Kidney (tissue), 14 donors: ENCODE data around the gene JOSD1. TPM values are rescaled to one million over a fixed set of nuclear protein-coding genes. Genes with fewer than 3 reads are reported as not detected.
A peak's percentile ranks its signal among the peaks of the same experiment; 100 is the strongest.

ENCODE experiments used
- DNase-seq, 5 donors: peaks; one replicate each; pipeline ENCODE4 v3.0.0-alpha.2; 2013 to 2020
- FAIRE-seq: peaks from 2 replicates; lab custom pipeline; 2012; peaks lifted over from hg19 to GRCh38; lab: Jason Lieb, UNC
- H3K27ac ChIP-seq, 2 donors: one replicate each; pipeline ENCODE4 v1.7.0; 2013; ENCODE audit warnings: low read depth in 2 of 2, low read length in 2 of 2, inconsistent platforms in 1 of 2
- H3K27me3 ChIP-seq: one replicate; pipeline ENCODE4 v1.7.1; 2013; ENCODE audit warnings: low read length, inconsistent platforms; ENCODE audit not compliant: control insufficient read depth, insufficient read depth
- H3K36me3 ChIP-seq, 3 donors: one replicate each; pipeline versions ENCODE4 v1.7.0 to v1.7.1; 2013; ENCODE audit warnings: low read length in 3 of 3, control low read depth in 1 of 3, inconsistent platforms in 1 of 3; ENCODE audit not compliant: insufficient read depth in 3 of 3, control insufficient read depth in 2 of 3
- H3K4me1 ChIP-seq, 3 donors: one replicate each; pipeline versions ENCODE4 v1.7.0 to v1.7.1; 2013; ENCODE audit warnings: low read length in 3 of 3, inconsistent platforms in 1 of 3, low read depth in 1 of 3; ENCODE audit not compliant: control insufficient read depth in 2 of 3, insufficient read depth in 2 of 3
- H3K4me3 ChIP-seq, 3 donors: one replicate each; pipeline versions ENCODE4 v1.7.0 to v1.8.1; 2013; ENCODE audit warnings: low read length in 3 of 3, control low read depth in 1 of 3, inconsistent platforms in 1 of 3
- H3K9ac ChIP-seq, 3 donors: one replicate each; pipeline versions ENCODE4 v1.7.0 to v1.7.1; 2013; ENCODE audit warnings: low read length in 3 of 3, control low read depth in 1 of 3, inconsistent platforms in 1 of 3
- H3K9me3 ChIP-seq, 3 donors: one replicate each; pipeline versions ENCODE4 v1.7.0 to v1.7.1; 2013; ENCODE audit warnings: low read length in 3 of 3, control low read depth in 1 of 3, inconsistent platforms in 1 of 3; ENCODE audit not compliant: control insufficient read depth in 2 of 3, insufficient read depth in 1 of 3
- intact Hi-C: fragments of 100-400 bp; cut with DNase I; formaldehyde crosslinking; loops from one replicate; pipeline ENCODE4 v1.11.1; 2022
- polyA plus RNA-seq: library from polyadenylated mRNA; stranded (reverse); fragments of 350-450 nt; fragmentation: Illumina TruSeq; extraction: RNeasy Lipid Tissue Mini Kit (QIAGEN cat#74804); gene quantifications from one replicate; pipeline ENCODE4 v1.2.3, GENCODE V29; 2014; ENCODE audit warnings: low read depth, low replicate concordance; ENCODE audit not compliant: insufficient read depth
- total RNA-seq: library from RNA; stranded (reverse); fragmentation: NEBNext Ultra II Directional; extraction: Animal tissue kit (Norgen Biotek cat#: 25700); gene quantifications from one replicate; pipeline ENCODE4 v1.2.1, GENCODE V29; 2021
- TF ChIP-seq, protein P1 (sequence below): IDR thresholded peaks from 3 replicates; pipeline ENCODE4 v1.5.1; 2012; ENCODE audit warnings: mild to moderate bottlenecking, moderate library complexity, borderline replicate concordance; ENCODE audit not compliant: insufficient read depth; ENCODE audit errors: extremely low read depth
- donor health status: control.
- donor health status: control.
- donor health status: control.
- donor health status: control.
- donor health status: control.
- donor health status: DM: yes; HTN: yes; CAD: no.
- donor health status: Normal renal cell carcinoma (clear cell type).

Gene JOSD1
- total and polyA plus RNA-seq, 2 donors from 2014 or later, result 12.8 to 42.8 TPM

DNA sequence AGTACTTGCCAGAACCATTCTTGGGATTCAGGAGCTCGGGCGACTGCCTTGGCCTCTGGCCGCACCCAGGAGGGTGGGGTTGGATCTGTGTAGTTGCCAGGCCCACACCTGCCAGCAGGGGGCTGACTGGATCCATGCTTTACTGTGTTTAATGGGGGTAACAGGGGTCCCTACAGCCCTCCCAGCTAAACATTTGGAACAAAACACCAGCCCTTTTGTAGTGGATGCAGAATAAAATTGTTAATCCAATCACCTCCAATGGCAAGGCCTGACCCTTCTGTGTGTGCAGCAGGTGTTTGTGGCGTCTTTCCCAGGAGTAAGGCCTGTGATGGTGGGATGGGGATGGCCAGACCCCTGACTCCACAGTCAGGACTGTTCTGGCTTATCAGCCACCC is 32.6 kb upstream of the JOSD1 start:
- DNase-seq (peak in 2 of 5 donors; percentile 53 to 77), FAIRE-seq (no peak)
- intact Hi-C loops, result no loop called here
- Histone ChIP-seq H3K9ac (no peak overlapping the region), H3K4me1 (peaks cover 0 to 15% (median 12%) of the 10 kb centered on the region in 3 donors), H3K9me3 (no peaks in the 10 kb centered on the region), H3K27me3 (no peaks in the 10 kb centered on the region), H3K4me3 (no peak overlapping the region), H3K36me3 (peaks cover 0 to 49% (median 37%) of the 10 kb centered on the region in 3 donors), H3K27ac (peak overlapping the region; percentile 33 to 73)
- TF ChIP-seq, protein P1, sequence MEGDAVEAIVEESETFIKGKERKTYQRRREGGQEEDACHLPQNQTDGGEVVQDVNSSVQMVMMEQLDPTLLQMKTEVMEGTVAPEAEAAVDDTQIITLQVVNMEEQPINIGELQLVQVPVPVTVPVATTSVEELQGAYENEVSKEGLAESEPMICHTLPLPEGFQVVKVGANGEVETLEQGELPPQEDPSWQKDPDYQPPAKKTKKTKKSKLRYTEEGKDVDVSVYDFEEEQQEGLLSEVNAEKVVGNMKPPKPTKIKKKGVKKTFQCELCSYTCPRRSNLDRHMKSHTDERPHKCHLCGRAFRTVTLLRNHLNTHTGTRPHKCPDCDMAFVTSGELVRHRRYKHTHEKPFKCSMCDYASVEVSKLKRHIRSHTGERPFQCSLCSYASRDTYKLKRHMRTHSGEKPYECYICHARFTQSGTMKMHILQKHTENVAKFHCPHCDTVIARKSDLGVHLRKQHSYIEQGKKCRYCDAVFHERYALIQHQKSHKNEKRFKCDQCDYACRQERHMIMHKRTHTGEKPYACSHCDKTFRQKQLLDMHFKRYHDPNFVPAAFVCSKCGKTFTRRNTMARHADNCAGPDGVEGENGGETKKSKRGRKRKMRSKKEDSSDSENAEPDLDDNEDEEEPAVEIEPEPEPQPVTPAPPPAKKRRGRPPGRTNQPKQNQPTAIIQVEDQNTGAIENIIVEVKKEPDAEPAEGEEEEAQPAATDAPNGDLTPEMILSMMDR, result peak; percentile 45

DNA sequence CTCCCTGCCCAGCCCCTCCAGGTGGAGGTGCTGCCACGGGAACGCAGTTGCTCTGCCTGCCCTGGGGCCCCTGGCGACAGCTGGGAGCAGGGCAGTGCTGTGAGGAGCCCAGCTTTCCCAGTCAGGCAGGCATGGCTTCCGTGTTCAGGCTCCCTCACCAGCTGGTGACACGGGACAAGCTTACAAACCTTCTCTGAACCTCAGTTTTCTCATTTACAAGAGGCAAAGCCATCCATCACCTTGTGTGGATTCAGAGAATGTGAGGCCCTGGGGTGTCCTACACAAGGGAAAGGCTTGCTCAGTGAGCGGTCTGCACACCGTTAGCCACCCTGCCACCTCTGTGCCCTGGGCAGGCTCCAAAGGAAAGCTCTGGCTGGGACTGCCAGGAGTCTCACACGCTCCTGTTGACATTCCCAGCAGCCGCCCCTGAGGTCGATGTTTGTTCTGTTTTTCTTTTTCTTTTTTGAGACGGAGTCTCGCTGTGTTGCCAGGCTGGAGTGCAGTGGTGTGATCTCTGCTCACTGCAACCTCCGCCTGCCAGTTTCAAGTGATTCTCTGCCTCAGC is 31.6 kb upstream of the JOSD1 start:
- DNase-seq, result peak in 2 of 5 donors; percentile 24 to 69
- Histone ChIP-seq H3K9ac (no peak overlapping the region), H3K4me1 (peaks cover 0 to 18% (median 12%) of the 10 kb centered on the region in 3 donors), H3K9me3 (no peaks in the 10 kb centered on the region), H3K27ac (no peak overlapping the region), H3K27me3 (no peaks in the 10 kb centered on the region), H3K4me3 (no peak overlapping the region), H3K36me3 (peaks cover 0 to 48% (median 37%) of the 10 kb centered on the region in 3 donors)
- intact Hi-C loops, result no loop called here
- FAIRE-seq, result no peak
- TF ChIP-seq, protein P1, result no peak

DNA sequence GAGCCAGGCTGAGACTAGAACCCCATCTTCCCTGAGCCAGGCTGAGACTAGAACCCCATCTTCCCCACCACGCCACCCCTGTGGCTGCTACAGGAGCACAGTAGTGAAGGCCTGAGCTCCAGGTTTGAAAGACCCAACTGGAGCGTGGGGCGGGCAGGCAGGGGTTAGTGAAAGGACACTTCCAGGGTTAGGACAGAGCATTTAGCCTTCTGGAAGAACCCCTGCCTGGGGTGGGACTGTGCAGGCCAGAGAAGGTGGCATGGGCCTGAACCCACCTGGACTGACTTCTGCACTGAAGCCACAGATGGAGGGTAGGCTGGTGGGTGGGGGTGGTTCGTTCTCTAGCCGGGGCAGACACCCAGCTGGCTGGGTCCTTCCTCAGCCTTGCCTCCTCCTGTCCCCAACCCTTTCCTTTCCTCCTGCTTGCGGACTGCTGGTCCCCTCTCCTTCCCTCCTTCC is 31.0 kb upstream of the JOSD1 start:
- Histone ChIP-seq H3K27ac (no peak overlapping the region), H3K9me3 (no peaks in the 10 kb centered on the region), H3K4me3 (no peak overlapping the region), H3K36me3 (peaks cover under 1 to 49% (median 41%) of the 10 kb centered on the region in 3 donors), H3K9ac (no peak overlapping the region), H3K27me3 (no peaks in the 10 kb centered on the region), H3K4me1 (peaks cover 0 to 18% (median 12%) of the 10 kb centered on the region in 3 donors)
- peak in 2 of 5 donors; percentile 31 to 38 for DNase-seq
- TF ChIP-seq, protein P1, result no peak
- FAIRE-seq, result no peak
- intact Hi-C loops, result no loop called here
